ENCODE results near the gene COQ3.

COQ3 gene

GRCh38 chr6:99369533-99369932 is 24.5 kb downstream of the COQ3 start:
- Histone ChIP-seq H3K4me1 (ENCODE audit: control insufficient read depth, insufficient read depth, low read length) (peaks cover 6% of the 10 kb centered on the region), H3K27me3 (ENCODE audit: control insufficient read depth, insufficient read depth, low read length) (no peaks in the 10 kb centered on the region), H3K36me3 (ENCODE audit: control insufficient read depth, insufficient read depth, low read length) (no peaks in the 10 kb centered on the region), H3K4me3 (ENCODE audit: low read depth, low read length) (no peak overlapping the region), H3K9me3 (ENCODE audit: control insufficient read depth, insufficient read depth, low read length) (no peaks in the 10 kb centered on the region), H3K9ac (ENCODE audit: low read depth, low read length) (no peak overlapping the region)

- no peaks in the 10 kb centered on the region for H3K27me3 ChIP-seq (ENCODE audit: control insufficient read depth, insufficient read depth, low read length)
- no peak overlapping the region for H3K4me3 ChIP-seq (ENCODE audit: low read depth, low read length)
- peaks cover 6% of the 10 kb centered on the region for H3K4me1 ChIP-seq (ENCODE audit: control insufficient read depth, insufficient read depth, low read length)
- H3K9ac ChIP-seq (ENCODE audit: low read depth, low read length) = no peak overlapping the region
- H3K36me3 ChIP-seq (ENCODE audit: control insufficient read depth, insufficient read depth, low read length) = no peaks in the 10 kb centered on the region
- H3K9me3 ChIP-seq (ENCODE audit: control insufficient read depth, insufficient read depth, low read length) = no peaks in the 10 kb centered on the region
Measured at GRCh38 chr6:99366852-99367251, 27.1 kb downstream of the COQ3 start.

GRCh38 chr6:99364026-99364425 is 30.0 kb downstream of the COQ3 start:
- no peaks in the 10 kb centered on the region for H3K36me3 ChIP-seq (ENCODE audit: control insufficient read depth, insufficient read depth, low read length)
- no peaks in the 10 kb centered on the region for H3K4me1 ChIP-seq (ENCODE audit: control insufficient read depth, insufficient read depth, low read length)
- no peak overlapping the region for H3K9ac ChIP-seq (ENCODE audit: low read depth, low read length)
- no peak overlapping the region for H3K4me3 ChIP-seq (ENCODE audit: low read depth, low read length)
- no peaks in the 10 kb centered on the region for H3K27me3 ChIP-seq (ENCODE audit: control insufficient read depth, insufficient read depth, low read length)
- H3K9me3 ChIP-seq (ENCODE audit: control insufficient read depth, insufficient read depth, low read length) = no peaks in the 10 kb centered on the region

GRCh38 chr6:99362678-99363268 is 31.2 kb downstream of the COQ3 start:
- Histone ChIP-seq H3K4me1 (ENCODE audit: control insufficient read depth, insufficient read depth, low read length) (no peaks in the 10 kb centered on the region), H3K9me3 (ENCODE audit: control insufficient read depth, insufficient read depth, low read length) (no peaks in the 10 kb centered on the region), H3K9ac (ENCODE audit: low read depth, low read length) (no peak overlapping the region), H3K27me3 (ENCODE audit: control insufficient read depth, insufficient read depth, low read length) (no peaks in the 10 kb centered on the region), H3K36me3 (ENCODE audit: control insufficient read depth, insufficient read depth, low read length) (no peaks in the 10 kb centered on the region), H3K4me3 (ENCODE audit: low read depth, low read length) (no peak overlapping the region)

GRCh38 chr6:99359800-99360199 is 34.2 kb downstream of the COQ3 start:
- H3K27me3 ChIP-seq (ENCODE audit: control insufficient read depth, insufficient read depth, low read length) = no peaks in the 10 kb centered on the region
- no peak overlapping the region for H3K4me3 ChIP-seq (ENCODE audit: low read depth, low read length)
- H3K4me1 ChIP-seq (ENCODE audit: control insufficient read depth, insufficient read depth, low read length) = no peaks in the 10 kb centered on the region
- H3K9ac ChIP-seq (ENCODE audit: low read depth, low read length) = no peak overlapping the region
- H3K9me3 ChIP-seq (ENCODE audit: control insufficient read depth, insufficient read depth, low read length) = no peaks in the 10 kb centered on the region
- H3K36me3 ChIP-seq (ENCODE audit: control insufficient read depth, insufficient read depth, low read length) = no peaks in the 10 kb centered on the region

GRCh38 chr6:99356641-99357040 is 37.4 kb downstream of the COQ3 start:
- H3K27me3 ChIP-seq (ENCODE audit: control insufficient read depth, insufficient read depth, low read length) = no peaks in the 10 kb centered on the region

GRCh38 chr6:99354983-99355382 is 39.0 kb downstream of the COQ3 start:
- Histone ChIP-seq H3K4me1 (ENCODE audit: control insufficient read depth, insufficient read depth, low read length) (peaks cover 6% of the 10 kb centered on the region), H3K9me3 (ENCODE audit: control insufficient read depth, insufficient read depth, low read length) (no peaks in the 10 kb centered on the region)

More at GRCh38 chr6:99356641-99357040, 37.4 kb downstream of the COQ3 start:
- Histone ChIP-seq H3K36me3 (ENCODE audit: control insufficient read depth, insufficient read depth, low read length) (no peaks in the 10 kb centered on the region), H3K9ac (ENCODE audit: low read depth, low read length) (no peak overlapping the region), H3K4me3 (ENCODE audit: low read depth, low read length) (no peak overlapping the region), H3K4me1 (ENCODE audit: control insufficient read depth, insufficient read depth, low read length) (no peaks in the 10 kb centered on the region), H3K9me3 (ENCODE audit: control insufficient read depth, insufficient read depth, low read length) (no peaks in the 10 kb centered on the region)

GRCh38 chr6:99353126-99353525 is 40.9 kb downstream of the COQ3 start:
- no peaks in the 10 kb centered on the region for H3K9me3 ChIP-seq (ENCODE audit: control insufficient read depth, insufficient read depth, low read length)
- H3K4me1 ChIP-seq (ENCODE audit: control insufficient read depth, insufficient read depth, low read length) = peaks cover 9% of the 10 kb centered on the region
- H3K36me3 ChIP-seq (ENCODE audit: control insufficient read depth, insufficient read depth, low read length) = no peaks in the 10 kb centered on the region
- no peaks in the 10 kb centered on the region for H3K27me3 ChIP-seq (ENCODE audit: control insufficient read depth, insufficient read depth, low read length)
- no peak overlapping the region for H3K4me3 ChIP-seq (ENCODE audit: low read depth, low read length)
- H3K9ac ChIP-seq (ENCODE audit: low read depth, low read length) = no peak overlapping the region

More at GRCh38 chr6:99354983-99355382, 39.0 kb downstream of the COQ3 start:
- H3K4me3 ChIP-seq (ENCODE audit: low read depth, low read length) = no peak overlapping the region
- no peak overlapping the region for H3K9ac ChIP-seq (ENCODE audit: low read depth, low read length)
- no peaks in the 10 kb centered on the region for H3K27me3 ChIP-seq (ENCODE audit: control insufficient read depth, insufficient read depth, low read length)
- no peaks in the 10 kb centered on the region for H3K36me3 ChIP-seq (ENCODE audit: control insufficient read depth, insufficient read depth, low read length)

- H3K4me3 ChIP-seq (ENCODE audit: low read depth, low read length) = peak overlapping the region; percentile 76
- H3K4me1 ChIP-seq (ENCODE audit: control insufficient read depth, insufficient read depth, low read length) = peaks cover 12% of the 10 kb centered on the region
- no peaks in the 10 kb centered on the region for H3K36me3 ChIP-seq (ENCODE audit: control insufficient read depth, insufficient read depth, low read length)
- H3K9me3 ChIP-seq (ENCODE audit: control insufficient read depth, insufficient read depth, low read length) = no peaks in the 10 kb centered on the region
- H3K27me3 ChIP-seq (ENCODE audit: control insufficient read depth, insufficient read depth, low read length) = no peaks in the 10 kb centered on the region
- no peak overlapping the region for H3K9ac ChIP-seq (ENCODE audit: low read depth, low read length)
Measured at GRCh38 chr6:99350573-99350972, 43.4 kb downstream of the COQ3 start.

- Histone ChIP-seq H3K4me1 (ENCODE audit: control insufficient read depth, insufficient read depth, low read length) (peaks cover 12% of the 10 kb centered on the region), H3K9me3 (ENCODE audit: control insufficient read depth, insufficient read depth, low read length) (no peaks in the 10 kb centered on the region), H3K9ac (ENCODE audit: low read depth, low read length) (peak within 1 kb of the TSS; percentile 56), H3K4me3 (ENCODE audit: low read depth, low read length) (peak within 1 kb of the TSS; percentile 76), H3K27me3 (ENCODE audit: control insufficient read depth, insufficient read depth, low read length) (no peaks in the 10 kb centered on the region), H3K36me3 (ENCODE audit: control insufficient read depth, insufficient read depth, low read length) (no peaks in the 10 kb centered on the region)
Measured at GRCh38 chr6:99349171-99350141, 44.5 kb downstream of the COQ3 start, which contains the start of gene FAXC. Gene FAXC (minus strand): TSS chr6:99349674. CDS start chr6:99349372, 302 bp downstream.

GRCh38 chr6:99348288-99349170 is 45.5 kb downstream of the COQ3 start:
- no peaks in the 10 kb centered on the region for H3K9me3 ChIP-seq (ENCODE audit: control insufficient read depth, insufficient read depth, low read length)
- peaks cover 12% of the 10 kb centered on the region for H3K4me1 ChIP-seq (ENCODE audit: control insufficient read depth, insufficient read depth, low read length)
- no peaks in the 10 kb centered on the region for H3K27me3 ChIP-seq (ENCODE audit: control insufficient read depth, insufficient read depth, low read length)
- H3K9ac ChIP-seq (ENCODE audit: low read depth, low read length) = peak overlapping the region; percentile 56
- H3K4me3 ChIP-seq (ENCODE audit: low read depth, low read length) = peak overlapping the region; percentile 76
- no peaks in the 10 kb centered on the region for H3K36me3 ChIP-seq (ENCODE audit: control insufficient read depth, insufficient read depth, low read length)

Measured in iPS-15b (cell line).